HepG2 (cell line): Measurements from ENCODE around the gene PROM2. TPM values are rescaled to one million over a fixed set of nuclear protein-coding genes. Genes with fewer than 3 reads are reported as not detected.

Experiments
- ATAC-seq: fragments of 200-7000 bp; cut with Tn5 transposase; 3 replicates; pipeline ENCODE4 v1.9.1; 2020; ENCODE audit warnings: mild to moderate bottlenecking, moderate library complexity
- BruUV-seq: library from RNA; stranded (reverse); fragments of 400-500 nt; replicated peaks from 2 replicates; lab custom pipeline; 2021; lab: Mats Ljungman, UMichigan
- CTCF ChIA-PET: fragments of 300-600 bp; formaldehyde crosslinking; extraction: SDS; loops from one replicate; lab custom pipeline; 2021; ENCODE audit warnings: low total read pairs, inconsistent platforms, low intra/inter-chr PET ratio; lab: Yijun Ruan, JAX
- POLR2A ChIA-PET: fragments of 350-600 bp; sonication (Branson Sonifier 250); formaldehyde crosslinking; loops from one replicate; lab custom pipeline; 2020; ENCODE audit warnings: antibody characterized with exemption, inconsistent platforms; lab: Yijun Ruan, JAX
- DNase-seq: peaks from one replicate; pipeline ENCODE4 v3.0.0-alpha.2; 2015; ENCODE audit warnings: low spot score
- FAIRE-seq: peaks from 3 replicates; lab custom pipeline; 2011; peaks lifted over from hg19 to GRCh38; lab: Jason Lieb, UNC
- H2AFZ ChIP-seq: one replicate; pipeline ENCODE4 v1.6.1; 2011; ENCODE audit warnings: low read length, inconsistent platforms
- H3K27ac ChIP-seq: fragments of 300-600 bp; 3 replicates; pipeline ENCODE4 v1.8.0; 2011; ENCODE audit warnings: mixed run types, mild to moderate bottlenecking, mixed read lengths, low read length, inconsistent platforms; ENCODE audit not compliant: insufficient read depth; ENCODE audit errors: extremely low read length
- H3K27me3 ChIP-seq, 2 experiments: fragments of 200-600 bp in 1 of 2; 2 replicates in 1 of 2; 3 replicates in 1 of 2; pipeline versions ENCODE4 v1.6.0 to v1.8.0; 2011; ENCODE audit warnings: low read length in 2 of 2, mild to moderate bottlenecking in 2 of 2, moderate library complexity in 2 of 2, inconsistent platforms in 1 of 2; ENCODE audit not compliant: insufficient read depth in 2 of 2, control insufficient read depth in 1 of 2
- H3K36me3 ChIP-seq, 2 experiments: fragments of 200-600 bp in 1 of 2; replicated peaks in 1 of 2; 2 replicates in 1 of 2; 3 replicates in 1 of 2; pipeline versions ENCODE4 v1.5.1 to v1.8.0; 2011; ENCODE audit warnings: low read length in 2 of 2, inconsistent platforms in 1 of 2; ENCODE audit not compliant: insufficient read depth in 2 of 2, control insufficient read depth in 1 of 2
- H3K4me1 ChIP-seq: 2 replicates; pipeline ENCODE4 v1.5.1; 2012; ENCODE audit warnings: low read length, inconsistent platforms; ENCODE audit not compliant: insufficient read depth
- H3K4me2 ChIP-seq: 2 replicates; pipeline ENCODE4 v1.6.0; 2011; ENCODE audit warnings: low read depth, low read length, inconsistent platforms
- H3K4me3 ChIP-seq, 3 experiments: fragments of 200-600 bp in 1 of 3; sonication (generic), shearing (Covaris generic) in 1 of 3; replicated peaks in 1 of 3; 2 replicates each; pipeline ENCODE4 v1.5.1; 2011 to 2016; ENCODE audit warnings: low read length in 3 of 3, inconsistent platforms in 2 of 3, low read depth in 2 of 3, mild to moderate bottlenecking in 2 of 3, control low read depth in 1 of 3, mixed read lengths in 1 of 3; ENCODE audit not compliant: insufficient read depth in 1 of 3
- H3K79me2 ChIP-seq: one replicate; pipeline ENCODE4 v1.6.1; 2011; ENCODE audit warnings: low read length, inconsistent platforms; ENCODE audit not compliant: insufficient read depth
- H3K9ac ChIP-seq: 2 replicates; pipeline ENCODE4 v1.6.0; 2011; ENCODE audit warnings: mild to moderate bottlenecking, low read depth, low read length, inconsistent platforms; ENCODE audit not compliant: insufficient read depth
- H3K9me3 ChIP-seq: 2 replicates; pipeline ENCODE4 v1.5.1; 2012; ENCODE audit warnings: mild to moderate bottlenecking, low read length
- H4K20me1 ChIP-seq: 2 replicates; pipeline ENCODE4 v1.6.0; 2011; ENCODE audit warnings: inconsistent platforms, mild to moderate bottlenecking, low read length, moderate library complexity; ENCODE audit not compliant: insufficient read depth
- HBP1 ChIP-seq: IDR thresholded peaks from 2 replicates; pipeline ENCODE4 v1.6.1; 2016; ENCODE audit warnings: low read depth, control low read depth
- ISL2 ChIP-seq: sonication (generic); formaldehyde crosslinking; IDR thresholded peaks from 2 replicates; pipeline ENCODE4 v1.5.0; 2020; ENCODE audit warnings: missing genetic modification reagents
- MLLT10 ChIP-seq: sonication (generic); formaldehyde crosslinking; IDR thresholded peaks from 2 replicates; pipeline ENCODE4 v1.4.0; 2020; ENCODE audit warnings: missing genetic modification reagents
- RFXAP ChIP-seq: sonication (generic); formaldehyde crosslinking; IDR thresholded peaks from 2 replicates; pipeline ENCODE4 v1.4.0; 2020; ENCODE audit warnings: missing genetic modification reagents, borderline replicate concordance
- ZNF234 ChIP-seq: sonication (generic); formaldehyde crosslinking; conservative IDR thresholded peaks from 2 replicates; pipeline ENCODE4 v1.5.1; 2020; ENCODE audit warnings: mild to moderate bottlenecking, missing genetic modification reagents
- ZNF615 ChIP-seq: sonication (generic); formaldehyde crosslinking; IDR thresholded peaks from 2 replicates; pipeline ENCODE4 v1.5.0; 2020; ENCODE audit warnings: mild to moderate bottlenecking, missing genetic modification reagents, borderline replicate concordance
- WGBS: methylation state at CpG from one replicate; pipeline ENCODE4 v1.1.6; 2017; ENCODE audit warnings: low lambda C conversion rate; 5-methylcytosine and 5-hydroxymethylcytosine counted together
- in situ Hi-C: cut with HindIII; loops from 2 replicates; pipeline ENCODE4 v1.10.0; 2017; ENCODE audit warnings: low pct_unique_long_range_greater_than_20kb; ENCODE audit not compliant: extremely low pct_ligation_motif_present
- intact Hi-C: fragments of 100-400 bp; cut with micrococcal nuclease; formaldehyde crosslinking; loops from one replicate; pipeline ENCODE4 v1.10.0; 2022; ENCODE audit not compliant: unreplicated experiment
- polyA plus RNA-seq, 8 experiments: library from polyadenylated mRNA; depleted of rRNA in 3 of 8; stranded (reverse) in 7 of 8; unstranded in 1 of 8; fragments of >200 nt; fragmentation: Illumina TruSeq in 4 of 8; extraction: Trizol in 4 of 8; gene quantifications; 2 replicates each; pipeline versions ENCODE4 v1.2.1 to v1.2.3, GENCODE V29; 2011 to 2016; ENCODE audit warnings: low read depth in 4 of 8, missing spikeins in 1 of 8, mixed read lengths in 1 of 8; ENCODE audit not compliant: insufficient read depth in 1 of 8
- total RNA-seq, 5 experiments: library from RNA; depleted of rRNA; stranded (reverse); fragments of >200 nt; fragmentation: Illumina TruSeq; extraction: Trizol; gene quantifications; 2 replicates each; pipeline ENCODE4 v1.2.3, GENCODE V29; 2016; ENCODE audit warnings: low read depth in 1 of 5
- TF ChIP-seq, protein P1 (sequence below): sonication (generic); formaldehyde crosslinking; IDR thresholded peaks from 2 replicates; pipeline ENCODE4 v1.4.0; 2020; ENCODE audit warnings: mild to moderate bottlenecking, missing genetic modification reagents

PROM2 gene
- total and polyA plus RNA-seq, 2 of the 13 experiments (the other 11 are each of a cell fraction or from before 2014, with no cell fraction given) = not detected

DNA sequence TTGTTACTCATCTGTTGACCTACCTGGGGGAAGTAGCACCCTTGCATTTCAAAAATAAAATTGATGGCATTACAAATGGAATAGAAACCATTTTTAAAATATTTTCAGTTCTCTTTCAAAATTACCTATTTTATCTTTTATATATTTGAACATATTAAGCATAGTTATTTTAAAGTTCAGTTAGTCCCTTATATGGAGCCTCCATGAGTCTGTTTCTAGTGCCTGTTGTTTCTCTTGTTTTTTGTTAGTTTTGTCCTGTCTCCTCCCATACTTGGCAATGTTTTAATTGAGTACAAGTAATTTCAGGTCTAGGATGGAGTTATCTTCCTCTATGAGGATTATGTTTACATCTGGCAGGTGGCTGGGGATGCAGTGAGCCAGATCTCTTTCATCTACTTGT lies 17.0 kb downstream of the PROM2 start (continued):
- TF ChIP-seq RFXAP (CRISPR knock-in tag) (no peak), ISL2 (CRISPR knock-in tag) (no peak)
- TF ChIP-seq, protein P1, sequence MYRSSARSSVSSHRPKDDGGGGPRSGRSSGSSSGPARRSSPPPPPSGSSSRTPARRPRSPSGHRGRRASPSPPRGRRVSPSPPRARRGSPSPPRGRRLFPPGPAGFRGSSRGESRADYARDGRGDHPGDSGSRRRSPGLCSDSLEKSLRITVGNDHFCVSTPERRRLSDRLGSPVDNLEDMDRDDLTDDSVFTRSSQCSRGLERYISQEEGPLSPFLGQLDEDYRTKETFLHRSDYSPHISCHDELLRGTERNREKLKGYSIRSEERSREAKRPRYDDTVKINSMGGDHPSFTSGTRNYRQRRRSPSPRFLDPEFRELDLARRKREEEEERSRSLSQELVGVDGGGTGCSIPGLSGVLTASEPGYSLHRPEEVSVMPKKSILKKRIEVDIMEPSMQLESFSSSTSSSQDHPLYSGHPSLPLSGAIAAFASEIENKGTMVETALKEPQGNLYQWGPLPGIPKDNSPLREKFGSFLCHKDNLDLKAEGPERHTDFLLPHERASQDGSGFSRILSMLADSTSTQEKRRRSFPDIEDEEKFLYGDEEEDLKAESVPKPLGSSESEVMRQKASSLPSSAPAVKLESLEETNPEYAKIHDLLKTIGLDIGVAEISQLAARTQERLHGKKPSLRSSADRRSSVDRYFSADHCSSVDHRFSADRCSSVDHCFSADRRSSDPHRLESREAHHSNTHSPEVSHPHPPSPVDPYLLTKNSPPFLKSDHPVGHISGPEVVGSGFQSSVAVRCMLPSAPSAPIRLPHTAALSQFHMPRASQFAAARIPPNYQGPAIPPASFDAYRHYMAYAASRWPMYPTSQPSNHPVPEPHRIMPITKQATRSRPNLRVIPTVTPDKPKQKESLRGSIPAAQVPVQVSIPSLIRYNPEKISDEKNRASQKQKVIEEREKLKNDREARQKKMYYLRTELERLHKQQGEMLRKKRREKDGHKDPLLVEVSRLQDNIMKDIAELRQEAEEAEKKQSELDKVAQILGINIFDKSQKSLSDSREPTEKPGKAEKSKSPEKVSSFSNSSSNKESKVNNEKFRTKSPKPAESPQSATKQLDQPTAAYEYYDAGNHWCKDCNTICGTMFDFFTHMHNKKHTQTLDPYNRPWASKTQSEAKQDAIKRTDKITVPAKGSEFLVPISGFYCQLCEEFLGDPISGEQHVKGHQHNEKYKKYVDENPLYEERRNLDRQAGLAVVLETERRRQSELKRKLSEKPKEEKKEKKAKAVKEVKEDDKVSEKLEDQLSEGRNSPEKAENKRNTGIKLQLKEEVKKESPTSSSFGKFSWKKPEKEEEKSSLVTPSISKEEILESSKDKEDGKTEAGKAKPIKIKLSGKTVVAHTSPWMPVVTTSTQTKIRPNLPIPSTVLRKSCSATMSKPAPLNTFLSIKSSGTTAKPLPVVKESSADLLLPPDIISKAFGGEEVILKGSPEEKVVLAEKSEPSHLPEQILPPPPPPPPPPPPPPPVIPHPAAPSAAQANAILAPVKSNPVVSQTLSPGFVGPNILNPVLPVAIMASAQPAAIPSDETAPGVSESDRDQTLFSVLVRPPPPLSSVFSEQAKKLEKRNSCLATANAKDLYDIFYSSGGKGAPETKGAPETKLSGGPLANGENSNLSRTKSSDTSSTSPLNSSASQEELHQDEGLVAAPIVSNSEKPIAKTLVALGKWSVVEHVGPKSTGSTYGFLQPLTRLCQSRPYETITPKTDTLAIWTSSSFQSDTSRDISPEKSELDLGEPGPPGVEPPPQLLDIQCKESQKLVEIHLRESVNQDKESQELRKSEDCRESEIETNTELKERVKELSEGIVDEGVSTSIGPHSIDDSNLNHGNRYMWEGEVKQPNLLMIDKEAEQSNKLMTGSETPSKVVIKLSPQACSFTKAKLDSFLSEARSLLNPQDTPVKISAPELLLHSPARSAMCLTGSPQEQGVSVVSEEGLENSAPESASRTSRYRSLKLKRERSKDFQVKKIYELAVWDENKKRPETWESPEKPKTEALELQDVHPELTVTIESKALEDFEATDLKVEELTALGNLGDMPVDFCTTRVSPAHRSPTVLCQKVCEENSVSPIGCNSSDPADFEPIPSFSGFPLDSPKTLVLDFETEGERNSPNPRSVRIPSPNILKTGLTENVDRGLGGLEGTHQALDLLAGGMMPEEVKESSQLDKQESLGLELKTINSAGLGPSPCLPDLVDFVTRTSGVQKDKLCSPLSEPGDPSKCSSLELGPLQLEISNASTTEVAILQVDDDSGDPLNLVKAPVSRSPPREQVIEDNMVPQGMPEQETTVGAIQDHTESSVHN (CRISPR knock-in tag) = no peak

GRCh38 chr2:95292623-95293260 lies 18.5 kb downstream of the PROM2 start:
- Histone ChIP-seq H3K4me1 (no peaks in the 10 kb centered on the region), H3K9me3 (0 out of 2 replicates have a peak, but pooled peaks cover 3% of the 10 kb centered on the region), H3K36me3 (no peaks in the 10 kb centered on the region), H2AFZ (no peak overlapping the region), H3K9ac (no peak overlapping the region), H3K27me3 (peaks cover 2 to 47% of the 10 kb centered on the region in 2 experiments; a peak in 3 of 5 replicates), H4K20me1 (no peaks in the 10 kb centered on the region; the same call in 1 of the 2 replicates), H3K4me3 (no peak overlapping the region), H3K27ac (no peak overlapping the region), H3K79me2 (no peaks in the 10 kb centered on the region), H3K4me2 (no peak overlapping the region)
- POLR2A ChIA-PET = no interaction called here
- DNase-seq = no peak
- no TSS peak for BruUV-seq
- CTCF ChIA-PET = no interaction called here
- no peak; the same call in 2 of the 3 replicates for ATAC-seq
- intact Hi-C loops = no loop called here
- 25% methylated on average over 9 of the region's 9 CpGs for WGBS
- in situ Hi-C loops = no loop called here
- no peak for FAIRE-seq
- TF ChIP-seq MLLT10 (no peak), HBP1 (CRISPR knock-in tag) (no peak), ZNF234 (CRISPR knock-in tag) (no peak), ZNF615 (CRISPR knock-in tag) (no peak)
